Smooth muscle cell (in vitro differentiated cells): Measurements from ENCODE around the gene CHST5. TPM values are rescaled to one million over a fixed set of nuclear protein-coding genes. Genes with fewer than 3 reads are reported as not detected.

ENCODE experiments used
- DNase-seq: peaks from one replicate; lab custom pipeline; 2025; ENCODE audit not compliant: unreplicated experiment; lab: John Stamatoyannopoulos, UW
- H2AFZ ChIP-seq: fragments of 200-600 bp; sonication (generic); 2 replicates; pipeline ENCODE4 v1.6.0; 2016; ENCODE audit warnings: antibody characterized with exemption, low read depth, mild to moderate bottlenecking
- H3F3A ChIP-seq: fragments of 200-600 bp; sonication (generic); 2 replicates; pipeline ENCODE4 v1.6.0; 2017; ENCODE audit warnings: antibody characterized with exemption, low read depth
- H3K27ac ChIP-seq: fragments of 200-600 bp; sonication (generic); 2 replicates; pipeline ENCODE4 v1.5.1; 2016; ENCODE audit warnings: low read depth, mild to moderate bottlenecking
- H3K27me3 ChIP-seq: fragments of 200-600 bp; sonication (generic); 2 replicates; pipeline ENCODE4 v1.6.1; 2016; ENCODE audit warnings: low read depth, mild to moderate bottlenecking
- H3K36me3 ChIP-seq: fragments of 200-600 bp; sonication (generic); 2 replicates; pipeline ENCODE4 v1.5.1; 2016; ENCODE audit warnings: low read depth
- H3K4me1 ChIP-seq: fragments of 200-600 bp; sonication (generic); 2 replicates; pipeline ENCODE4 v1.5.1; 2016; ENCODE audit warnings: low read depth
- H3K4me2 ChIP-seq: fragments of 200-600 bp; sonication (generic); 2 replicates; pipeline ENCODE4 v1.6.0; 2016; ENCODE audit warnings: mild to moderate bottlenecking
- H3K4me3 ChIP-seq: fragments of 200-600 bp; sonication (generic); 2 replicates; pipeline ENCODE4 v1.5.1; 2016; ENCODE audit warnings: mild to moderate bottlenecking
- H3K79me2 ChIP-seq: fragments of 200-600 bp; sonication (generic); 2 replicates; pipeline ENCODE4 v1.6.0; 2016; ENCODE audit warnings: low read depth, mild to moderate bottlenecking
- H3K9ac ChIP-seq: fragments of 200-600 bp; sonication (generic); 2 replicates; pipeline ENCODE4 v1.6.0; 2016; ENCODE audit warnings: low read depth
- H3K9me3 ChIP-seq: fragments of 200-600 bp; sonication (generic); replicated peaks from 2 replicates; pipeline ENCODE4 v1.5.1; 2016; ENCODE audit warnings: low read depth
- H4K20me1 ChIP-seq: fragments of 200-600 bp; sonication (generic); 2 replicates; pipeline ENCODE4 v1.6.0; 2016; ENCODE audit warnings: low read depth
- WGBS: methylation state at CpG from one replicate; pipeline ENCODE4 v1.1.7; 2016; ENCODE audit warnings: low lambda C conversion rate; 5-methylcytosine and 5-hydroxymethylcytosine counted together
- polyA plus RNA-seq: library from polyadenylated mRNA; unstranded; fragments of >200 nt; fragmentation: Nextera tagmentation; extraction: Ambion mirVana; gene quantifications from 2 replicates; pipeline ENCODE4 v1.2.1, GENCODE V29; 2016
- total RNA-seq: library from RNA; depleted of rRNA; stranded (reverse); fragments of >200 nt; gene quantifications from 2 replicates; pipeline ENCODE4 v1.2.3, GENCODE V29; 2014
- TF ChIP-seq, protein P1 (sequence below): fragments of 200-600 bp; sonication (generic); IDR thresholded peaks from 2 replicates; pipeline ENCODE4 v1.5.1; 2017; ENCODE audit warnings: borderline replicate concordance, mild to moderate bottlenecking, antibody characterized with exemption; ENCODE audit not compliant: insufficient read depth, poor library complexity, severe bottlenecking

Gene CHST5
- total and polyA plus RNA-seq, 2 experiments from 2014 or later: not detected

GRCh38 chr16:75494661-75495075, 41.2 kb downstream of the CHST5 start:
- TF ChIP-seq, protein P1, sequence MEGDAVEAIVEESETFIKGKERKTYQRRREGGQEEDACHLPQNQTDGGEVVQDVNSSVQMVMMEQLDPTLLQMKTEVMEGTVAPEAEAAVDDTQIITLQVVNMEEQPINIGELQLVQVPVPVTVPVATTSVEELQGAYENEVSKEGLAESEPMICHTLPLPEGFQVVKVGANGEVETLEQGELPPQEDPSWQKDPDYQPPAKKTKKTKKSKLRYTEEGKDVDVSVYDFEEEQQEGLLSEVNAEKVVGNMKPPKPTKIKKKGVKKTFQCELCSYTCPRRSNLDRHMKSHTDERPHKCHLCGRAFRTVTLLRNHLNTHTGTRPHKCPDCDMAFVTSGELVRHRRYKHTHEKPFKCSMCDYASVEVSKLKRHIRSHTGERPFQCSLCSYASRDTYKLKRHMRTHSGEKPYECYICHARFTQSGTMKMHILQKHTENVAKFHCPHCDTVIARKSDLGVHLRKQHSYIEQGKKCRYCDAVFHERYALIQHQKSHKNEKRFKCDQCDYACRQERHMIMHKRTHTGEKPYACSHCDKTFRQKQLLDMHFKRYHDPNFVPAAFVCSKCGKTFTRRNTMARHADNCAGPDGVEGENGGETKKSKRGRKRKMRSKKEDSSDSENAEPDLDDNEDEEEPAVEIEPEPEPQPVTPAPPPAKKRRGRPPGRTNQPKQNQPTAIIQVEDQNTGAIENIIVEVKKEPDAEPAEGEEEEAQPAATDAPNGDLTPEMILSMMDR: no peak
- DNase-seq: no peak
- Histone ChIP-seq H3K9me3 (no peaks in the 10 kb centered on the region), H3K36me3 (no peaks in the 10 kb centered on the region), H4K20me1 (no peaks in the 10 kb centered on the region), H3K4me2 (peak overlapping the region; percentile 98), H3K27me3 (peaks cover 4% of the 10 kb centered on the region), H3F3A (no peaks in the 10 kb centered on the region), H2AFZ (peak overlapping the region; percentile 98), H3K27ac (no peak overlapping the region), H3K79me2 (no peaks in the 10 kb centered on the region), H3K4me1 (peaks cover 5% of the 10 kb centered on the region), H3K9ac (no peak overlapping the region), H3K4me3 (peak overlapping the region; percentile 62)
- WGBS: 4% methylated on average over 26 of the region's 26 CpGs

DNA sequence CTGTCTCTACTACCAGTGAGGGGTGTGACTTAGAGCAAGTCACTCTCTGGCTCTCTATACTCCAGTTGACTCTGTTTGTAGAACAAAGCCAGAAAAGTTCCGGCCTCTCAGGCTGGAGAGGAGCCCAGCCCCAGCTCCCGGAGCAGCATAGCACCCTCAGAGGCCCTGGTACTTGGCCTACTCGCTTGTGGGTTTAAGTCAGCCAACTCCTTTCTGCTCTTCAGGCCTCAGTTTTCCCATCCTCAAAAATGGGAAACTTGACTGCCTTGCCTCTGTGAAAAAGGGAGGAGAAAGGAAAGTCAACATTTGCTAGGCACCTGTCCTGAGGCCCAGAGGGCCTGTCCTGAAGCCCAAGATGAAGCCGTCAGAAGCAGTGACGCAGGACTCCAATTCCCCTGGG, 41.7 kb downstream of the CHST5 start:
- DNase-seq: no peak
- H3K4me1 ChIP-seq: peaks cover 5% of the 10 kb centered on the region
- H3K27ac ChIP-seq: no peak overlapping the region
- H2AFZ ChIP-seq: peak overlapping the region; percentile 98
- no peak overlapping the region for H3K9ac ChIP-seq
- H3K4me3 ChIP-seq: peak overlapping the region; percentile 62
- no peaks in the 10 kb centered on the region for H3K9me3 ChIP-seq
- H3F3A ChIP-seq: no peaks in the 10 kb centered on the region
- no peaks in the 10 kb centered on the region for H4K20me1 ChIP-seq
- H3K27me3 ChIP-seq: peaks cover 4% of the 10 kb centered on the region
- 80% methylated on average over 5 of the region's 5 CpGs for WGBS
- no peaks in the 10 kb centered on the region for H3K79me2 ChIP-seq
- peak overlapping the region; percentile 98 for H3K4me2 ChIP-seq
- no peaks in the 10 kb centered on the region for H3K36me3 ChIP-seq
- TF ChIP-seq, protein P1: no peak

DNA sequence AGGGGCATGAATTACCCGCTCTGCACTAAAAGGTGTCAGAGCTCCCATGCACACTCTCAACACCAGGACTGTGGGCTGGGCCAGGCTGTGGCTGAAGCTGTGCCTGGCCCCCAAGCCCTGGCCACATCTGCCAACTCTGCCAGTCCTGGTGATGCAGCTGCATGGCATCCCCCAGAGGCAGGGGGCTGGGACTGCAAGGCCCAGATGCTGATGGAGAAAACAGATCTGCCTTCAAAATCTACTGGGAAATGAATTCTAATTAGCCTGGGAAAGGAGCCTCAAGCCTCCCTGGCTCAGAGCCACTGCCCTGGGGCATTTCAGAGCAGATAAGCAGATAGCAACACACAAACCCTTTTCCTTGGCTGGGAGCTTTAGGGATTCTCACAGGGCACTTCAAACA, 44.0 kb downstream of the CHST5 start:
- Histone ChIP-seq H3K79me2 (no peaks in the 10 kb centered on the region), H3K9ac (no peak overlapping the region), H3F3A (no peaks in the 10 kb centered on the region), H3K4me3 (no peak overlapping the region), H3K36me3 (no peaks in the 10 kb centered on the region), H3K9me3 (no peaks in the 10 kb centered on the region), H4K20me1 (no peaks in the 10 kb centered on the region), H3K27me3 (peaks cover 4% of the 10 kb centered on the region), H3K4me2 (no peak overlapping the region), H3K4me1 (peaks cover 5% of the 10 kb centered on the region), H3K27ac (no peak overlapping the region), H2AFZ (no peak overlapping the region)
- no peak for DNase-seq
- 94% methylated on average over 1 of the region's 1 CpG for WGBS
- TF ChIP-seq, protein P1: no peak

DNA sequence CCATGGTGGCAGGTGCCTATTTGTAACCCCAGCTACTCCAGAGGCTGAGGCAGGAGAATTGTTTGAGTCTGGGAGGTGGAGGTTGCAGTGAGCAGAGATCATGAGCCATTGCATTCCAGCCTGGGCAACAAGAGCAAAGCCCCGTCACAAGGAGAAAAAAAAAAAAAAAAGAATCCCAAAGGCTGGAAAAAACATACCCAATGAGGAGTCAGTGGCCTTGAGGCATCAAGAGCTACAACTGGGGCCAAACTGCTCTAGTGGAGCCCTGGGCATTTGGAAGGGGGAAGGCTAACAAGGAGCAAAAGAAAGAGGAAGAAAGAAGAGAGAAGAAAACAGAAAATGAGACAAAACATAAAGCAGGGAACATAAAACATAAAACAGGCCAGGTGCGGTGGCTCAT, 47.6 kb downstream of the CHST5 start:
- Histone ChIP-seq H3K27ac (no peak overlapping the region), H3K36me3 (no peaks in the 10 kb centered on the region), H3K4me1 (no peaks in the 10 kb centered on the region), H3K79me2 (no peaks in the 10 kb centered on the region), H4K20me1 (no peaks in the 10 kb centered on the region), H3K27me3 (no peaks in the 10 kb centered on the region), H2AFZ (no peak overlapping the region), H3K9me3 (no peaks in the 10 kb centered on the region), H3K4me3 (no peak overlapping the region), H3F3A (no peaks in the 10 kb centered on the region), H3K9ac (no peak overlapping the region), H3K4me2 (no peak overlapping the region)
- WGBS: 87% methylated on average over 2 of the region's 2 CpGs
- DNase-seq: no peak
- TF ChIP-seq, protein P1: no peak
